ENCODE measurements around the gene GCSAM.

GCSAM gene

DNA sequence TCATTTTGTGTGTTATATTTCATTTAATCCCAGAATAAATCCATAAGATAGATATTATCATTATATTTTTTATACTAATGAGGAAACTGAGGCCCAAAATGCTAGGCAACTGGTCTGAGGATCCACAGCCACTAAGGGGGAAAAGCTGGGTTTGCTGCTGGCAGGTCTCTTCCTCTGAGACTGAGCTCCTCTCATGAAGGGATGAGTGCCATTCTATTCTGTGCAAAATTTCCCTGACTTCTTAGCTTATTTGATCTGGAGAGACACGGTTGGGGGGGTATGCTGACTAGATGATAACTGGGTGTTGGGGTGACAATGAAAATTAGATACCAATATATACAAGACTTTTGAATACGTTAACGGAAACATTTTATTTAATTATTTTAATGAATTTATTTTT, 1.9 kb downstream of the GCSAM start:
- no peak for DNase-seq (ENCODE audit: low read depth)
- H3K4me3 ChIP-seq (ENCODE audit: low read length), result no peak overlapping the region
- TF ChIP-seq, protein P1, sequence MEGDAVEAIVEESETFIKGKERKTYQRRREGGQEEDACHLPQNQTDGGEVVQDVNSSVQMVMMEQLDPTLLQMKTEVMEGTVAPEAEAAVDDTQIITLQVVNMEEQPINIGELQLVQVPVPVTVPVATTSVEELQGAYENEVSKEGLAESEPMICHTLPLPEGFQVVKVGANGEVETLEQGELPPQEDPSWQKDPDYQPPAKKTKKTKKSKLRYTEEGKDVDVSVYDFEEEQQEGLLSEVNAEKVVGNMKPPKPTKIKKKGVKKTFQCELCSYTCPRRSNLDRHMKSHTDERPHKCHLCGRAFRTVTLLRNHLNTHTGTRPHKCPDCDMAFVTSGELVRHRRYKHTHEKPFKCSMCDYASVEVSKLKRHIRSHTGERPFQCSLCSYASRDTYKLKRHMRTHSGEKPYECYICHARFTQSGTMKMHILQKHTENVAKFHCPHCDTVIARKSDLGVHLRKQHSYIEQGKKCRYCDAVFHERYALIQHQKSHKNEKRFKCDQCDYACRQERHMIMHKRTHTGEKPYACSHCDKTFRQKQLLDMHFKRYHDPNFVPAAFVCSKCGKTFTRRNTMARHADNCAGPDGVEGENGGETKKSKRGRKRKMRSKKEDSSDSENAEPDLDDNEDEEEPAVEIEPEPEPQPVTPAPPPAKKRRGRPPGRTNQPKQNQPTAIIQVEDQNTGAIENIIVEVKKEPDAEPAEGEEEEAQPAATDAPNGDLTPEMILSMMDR (IDR thresholded peaks at IDR 0.05; ENCODE audit: insufficient read depth, low read depth, low read length, missing control alignments), result no peak

DNA sequence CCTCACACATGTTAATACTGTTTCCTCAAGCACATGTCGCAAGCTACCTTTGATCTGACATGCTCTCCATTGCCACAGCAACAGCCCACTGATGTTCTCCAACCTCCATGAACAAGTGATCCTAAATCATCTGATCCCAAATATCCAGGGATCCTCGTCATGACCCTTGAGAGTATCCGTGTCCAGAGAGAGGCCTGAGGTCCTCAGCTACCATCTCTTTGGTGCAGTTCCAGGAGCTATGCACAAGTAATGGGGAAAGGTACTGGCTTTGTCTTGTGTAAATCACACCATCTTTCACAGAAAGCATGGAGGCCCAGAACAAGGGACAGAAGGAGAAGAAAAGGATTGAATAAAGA, 2.4 kb downstream of the GCSAM start:
- TF ChIP-seq, protein P1 (IDR thresholded peaks at IDR 0.05; ENCODE audit: insufficient read depth, low read depth, low read length, missing control alignments), result no peak
- H3K4me3 ChIP-seq (ENCODE audit: low read length), result no peak overlapping the region

DNA sequence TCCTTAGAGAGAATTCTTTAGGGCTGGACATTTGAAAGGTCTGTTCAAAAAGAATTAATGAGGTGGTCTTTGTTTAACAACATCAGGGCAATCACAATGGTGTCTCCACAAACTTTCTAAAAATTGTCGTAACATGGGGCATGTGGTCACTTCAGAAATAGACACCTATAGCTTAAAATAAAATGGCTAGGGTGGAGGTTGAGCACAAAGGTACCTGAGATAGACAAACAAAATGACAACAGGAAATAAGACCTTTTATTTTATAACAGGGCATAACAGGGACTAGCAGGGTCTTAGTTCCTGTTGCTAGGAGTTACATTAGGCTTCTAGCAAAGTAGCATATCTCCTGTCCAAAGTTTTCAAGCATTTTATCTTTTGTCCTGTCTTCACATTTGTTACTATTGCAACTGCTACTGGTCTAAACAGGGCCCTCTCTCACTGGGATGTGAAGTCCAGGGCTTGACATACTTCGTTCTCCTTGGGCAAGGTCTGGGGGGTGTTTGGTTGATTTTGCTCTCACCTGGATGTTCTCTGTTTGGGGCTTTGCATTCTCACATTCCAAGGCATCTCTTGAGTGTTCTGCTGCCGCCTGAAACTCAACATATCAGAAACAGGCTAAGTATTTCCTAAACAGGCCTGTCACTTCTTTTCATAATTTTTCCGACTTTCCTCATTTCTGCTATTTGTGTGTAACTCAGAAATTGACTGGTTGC, 3.0 kb downstream of the GCSAM start:
- H3K4me3 ChIP-seq (ENCODE audit: low read length), result no peak overlapping the region
- DNase-seq (ENCODE audit: low read depth), result no peak
- TF ChIP-seq, protein P1 (IDR thresholded peaks at IDR 0.05; ENCODE audit: insufficient read depth, low read depth, low read length, missing control alignments), result no peak

More for the DNA sequence above, 2.4 kb downstream of the GCSAM start:
- no peak for DNase-seq (ENCODE audit: low read depth)

DNA sequence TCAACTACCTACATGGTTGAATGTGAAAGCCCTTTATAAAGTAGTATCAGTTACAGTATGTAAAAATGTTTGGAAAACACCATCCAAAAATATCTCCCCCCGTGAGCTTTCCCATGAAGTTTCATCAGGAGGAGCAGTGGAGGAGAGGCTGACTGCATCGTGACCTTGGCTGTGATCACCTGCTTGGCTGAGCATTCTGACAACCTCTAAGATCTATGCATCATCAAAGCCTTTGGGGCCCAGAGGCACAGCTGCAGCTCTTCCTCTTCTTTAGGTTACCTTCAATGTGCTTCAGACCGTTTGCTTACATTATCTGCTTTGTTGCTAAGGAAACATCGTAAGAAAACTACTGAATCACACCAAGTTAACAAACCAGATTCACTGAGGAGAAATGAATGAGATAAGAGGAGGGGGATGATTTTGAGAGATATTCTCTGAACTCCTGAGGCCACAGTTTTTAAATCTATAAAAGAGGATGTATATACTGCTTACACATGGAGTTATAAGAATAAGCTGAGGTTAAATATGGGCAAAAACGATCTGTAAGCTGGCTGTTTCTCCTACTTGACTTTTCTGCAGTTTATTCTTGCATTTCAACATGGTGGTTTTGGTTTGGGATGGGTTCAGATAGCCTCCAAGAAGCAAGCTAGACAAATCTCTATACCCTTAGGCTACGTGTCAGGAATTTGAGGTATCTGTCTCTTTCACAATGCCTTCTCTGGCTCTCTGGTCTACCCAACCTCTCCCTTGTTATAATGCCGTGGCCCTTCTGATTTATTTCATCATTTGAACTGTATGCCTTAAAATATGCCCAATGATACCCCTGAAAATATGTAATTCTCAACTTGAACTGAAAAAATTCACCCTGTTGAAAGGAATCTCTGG, 4.0 kb downstream of the GCSAM start:
- TF ChIP-seq, protein P1 (IDR thresholded peaks at IDR 0.05; ENCODE audit: insufficient read depth, low read depth, low read length, missing control alignments), result no peak
- H3K4me3 ChIP-seq (ENCODE audit: low read length), result no peak overlapping the region
- peak; percentile 67 for DNase-seq (ENCODE audit: low read depth)

DNA sequence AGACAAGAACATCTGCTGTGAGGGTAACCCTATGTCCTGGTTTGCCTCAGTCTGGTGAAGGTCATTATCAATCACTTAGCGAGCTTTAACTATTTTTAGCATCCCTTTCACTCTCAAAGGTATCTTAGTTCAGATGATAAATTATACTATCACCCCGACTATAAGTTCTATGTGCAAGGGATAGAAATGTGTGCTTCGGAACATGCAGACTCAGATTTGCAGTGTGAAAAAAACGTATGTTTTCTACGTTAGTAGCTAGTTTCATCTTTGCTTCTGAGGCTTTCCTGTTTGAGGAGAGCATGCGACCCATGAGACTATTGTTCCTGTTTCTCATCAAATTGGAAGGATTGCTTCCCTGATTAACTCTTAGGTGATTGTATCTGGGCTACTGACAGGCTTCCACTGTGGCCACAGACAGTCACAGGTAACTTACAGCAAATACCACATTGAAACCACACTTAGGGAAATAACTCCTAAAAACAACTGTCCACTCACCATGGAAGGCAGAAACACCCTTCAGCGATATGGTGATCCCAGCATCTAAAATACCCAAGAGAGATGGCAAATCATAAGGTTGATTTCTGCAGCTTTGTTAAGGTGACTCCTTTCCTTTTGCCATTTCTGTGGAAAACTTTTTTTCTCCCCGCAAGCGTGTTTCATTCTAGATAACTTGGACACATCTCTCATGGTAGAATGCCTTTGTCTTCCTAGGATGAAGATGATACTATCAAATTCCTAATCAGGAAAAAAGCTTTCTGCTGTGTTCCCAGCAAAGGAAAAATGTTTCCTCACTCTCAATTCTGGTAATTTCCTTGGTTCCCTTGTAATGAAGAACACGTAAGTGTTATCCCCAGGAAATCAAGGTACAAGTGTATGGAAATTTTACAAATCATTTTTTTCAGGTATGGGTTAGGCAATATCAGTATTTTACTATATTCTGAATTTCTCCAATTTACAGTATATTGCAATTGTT, 5.2 kb downstream of the GCSAM start:
- TF ChIP-seq, protein P1 (IDR thresholded peaks at IDR 0.05; ENCODE audit: insufficient read depth, low read depth, low read length, missing control alignments), result no peak
- DNase-seq (ENCODE audit: low read depth), result no peak
- no peak overlapping the region for H3K4me3 ChIP-seq (ENCODE audit: low read length)

DNA sequence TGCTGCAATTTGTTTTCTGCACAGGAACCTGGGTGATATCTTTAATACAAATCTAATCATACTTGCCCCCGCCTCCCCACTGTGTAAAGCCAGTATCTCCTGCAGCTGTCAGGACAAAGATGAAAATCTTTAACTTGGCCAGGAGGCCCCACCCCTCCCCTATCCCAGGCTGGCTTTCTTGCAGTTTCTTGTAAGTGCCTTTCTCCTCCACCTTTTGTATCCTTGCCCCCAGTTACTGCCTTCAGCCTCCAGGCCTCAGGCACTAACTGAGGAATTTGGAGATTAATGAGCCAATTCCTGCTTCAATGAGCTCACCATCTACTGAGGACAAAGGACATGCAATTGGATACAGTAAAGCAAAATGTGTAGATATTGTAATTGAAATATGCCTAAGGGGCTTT, 6.5 kb downstream of the GCSAM start:
- no peak for DNase-seq (ENCODE audit: low read depth)
- TF ChIP-seq, protein P1 (IDR thresholded peaks at IDR 0.05; ENCODE audit: insufficient read depth, low read depth, low read length, missing control alignments), result no peak
- H3K4me3 ChIP-seq (ENCODE audit: low read length), result no peak overlapping the region
